Occipital lobe (tissue), 2 donors: ENCODE measurements around the gene TTC31. TPM values are rescaled to one million over a fixed set of nuclear protein-coding genes. Genes with fewer than 3 reads are reported as not detected.
"Not testable (repeated sequence)": the region's sequence is repeated elsewhere in the genome, so short reads cannot be mapped to it uniquely, and the experiment has no call there.

ENCODE experiments used
- DNase-seq: peaks from one replicate; lab custom pipeline; 2025; lab: John Stamatoyannopoulos, UW
- total RNA-seq: library from RNA; depleted of rRNA; stranded (reverse); fragments of >200 nt; gene quantifications from one replicate; pipeline ENCODE4 v1.2.3, GENCODE V29; 2014

The TTC31 gene
- total RNA-seq, 1 donor from 2014 or later = 5.9 TPM

DNA sequence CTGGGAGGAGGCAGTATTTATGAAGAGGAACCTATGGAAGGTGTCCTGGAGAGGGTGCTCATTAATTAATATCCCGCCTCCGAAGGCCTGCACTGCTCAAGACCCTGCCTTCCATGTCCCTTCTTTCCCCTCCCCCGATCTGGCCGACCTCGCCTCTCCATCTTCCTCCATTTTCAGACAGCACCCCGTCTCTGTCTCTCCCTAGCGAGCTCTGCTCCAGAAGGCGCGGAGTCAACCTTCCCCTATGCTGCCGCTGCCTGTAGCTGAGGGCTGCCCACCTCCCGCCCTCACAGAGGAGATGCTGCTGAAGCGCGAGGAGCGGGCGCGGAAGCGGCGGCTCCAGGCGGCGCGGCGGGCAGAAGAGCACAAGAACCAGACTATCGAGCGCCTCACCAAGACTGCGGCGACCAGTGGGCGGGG lies 25.7 kb upstream of the TTC31 start:
- DNase-seq = no peak

GRCh38 chr2:74457549-74458131 lies 25.2 kb upstream of the TTC31 start:
- no peak for DNase-seq

- peak; percentile 99 for DNase-seq
Measured at GRCh38 chr2:74458132-74458937, 24.5 kb upstream of the TTC31 start, which contains the start of gene WBP1. Gene WBP1, plus strand, starts transcription at chr2:74458438. Its CDS starts 165 bp downstream, at chr2:74458603.

GRCh38 chr2:74458938-74459363 lies 23.9 kb upstream of the TTC31 start:
- DNase-seq = no peak

GRCh38 chr2:74459503-74460118 lies 23.3 kb upstream of the TTC31 start:
- DNase-seq = not testable (repeated sequence)

- not testable (repeated sequence) for DNase-seq
Measured at GRCh38 chr2:74460187-74460586, 22.7 kb upstream of the TTC31 start.

GRCh38 chr2:74461187-74462053 lies 21.5 kb upstream of the TTC31 start:
- DNase-seq = no peak

DNA sequence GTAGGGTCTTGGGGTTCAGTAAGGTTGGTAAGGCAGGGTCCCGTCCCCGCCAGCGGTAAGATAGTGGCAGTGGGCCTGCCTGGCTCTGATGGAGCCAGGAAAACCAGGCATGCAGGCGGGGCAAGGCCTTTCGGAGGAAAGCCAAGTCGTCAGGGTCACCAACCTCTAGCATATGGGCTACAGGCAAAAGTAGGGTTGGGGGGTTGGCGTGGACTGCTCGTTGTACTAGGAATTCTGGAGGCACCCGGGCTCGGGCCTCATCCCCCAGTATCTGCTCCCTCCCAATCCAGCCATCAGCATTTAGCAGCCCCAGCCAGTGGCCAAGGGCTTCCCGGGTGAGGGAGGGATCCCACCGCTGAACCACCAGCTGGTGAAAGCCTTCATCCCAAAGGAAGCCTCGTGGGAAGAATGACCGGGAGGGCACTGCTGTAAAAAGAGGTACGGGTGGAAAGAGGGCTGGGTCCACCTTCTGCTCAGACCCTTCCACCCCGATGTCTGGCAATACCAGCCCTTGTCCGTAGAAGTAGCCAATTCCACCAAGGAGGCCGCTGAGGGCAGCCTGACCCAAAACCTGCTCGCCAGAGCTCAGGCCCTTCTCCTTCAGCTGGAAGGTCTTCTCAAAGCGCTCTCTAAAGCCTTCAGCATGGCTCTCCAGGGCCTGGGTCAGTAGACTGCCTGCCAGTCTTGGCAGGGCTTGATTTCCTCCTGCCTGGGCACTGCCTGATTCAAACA lies 20.7 kb upstream of the TTC31 start:
- DNase-seq = no peak

GRCh38 chr2:74462786-74463105 lies 20.1 kb upstream of the TTC31 start:
- DNase-seq = no peak

DNA sequence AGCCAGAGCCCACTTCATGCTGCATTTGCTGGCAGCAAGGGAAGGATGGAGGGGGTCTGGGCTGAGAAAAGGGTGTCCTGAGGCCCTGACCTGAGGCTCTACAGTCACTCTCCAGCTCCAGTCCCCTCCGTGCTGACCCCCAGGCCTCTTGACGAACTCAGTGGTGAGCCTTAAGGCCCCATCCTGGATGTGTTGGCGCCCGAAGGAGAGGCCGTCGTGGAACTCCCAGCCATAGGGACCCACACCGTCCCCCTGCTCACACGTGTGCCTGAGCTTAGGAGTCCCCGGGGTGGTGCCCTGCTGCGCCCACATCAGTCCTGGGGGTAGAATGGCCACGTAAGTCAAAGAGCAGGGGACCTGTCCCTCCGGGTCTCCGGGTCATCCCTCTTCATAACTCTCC lies 18.5 kb upstream of the TTC31 start:
- no peak for DNase-seq

DNA sequence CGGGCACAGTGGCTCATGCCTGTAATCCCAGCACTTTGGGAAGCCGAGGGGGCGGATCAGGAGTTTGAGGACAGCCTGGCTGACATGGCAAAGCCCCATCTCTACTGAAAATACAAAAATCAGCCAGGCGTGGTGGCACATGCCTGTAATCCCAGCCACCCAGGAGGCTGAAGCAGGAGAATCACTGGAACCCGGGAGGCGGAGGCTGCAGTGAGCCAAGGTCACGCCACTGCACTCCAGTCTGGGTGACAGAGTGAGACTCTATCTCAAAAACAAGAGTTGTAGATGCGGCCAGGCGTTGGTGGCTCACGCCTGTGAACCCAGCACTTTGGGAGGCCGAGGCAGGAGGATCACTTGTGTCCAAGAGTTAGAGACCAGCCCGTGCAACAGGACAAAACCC lies 12.1 kb upstream of the TTC31 start:
- DNase-seq = not testable (repeated sequence)

DNA sequence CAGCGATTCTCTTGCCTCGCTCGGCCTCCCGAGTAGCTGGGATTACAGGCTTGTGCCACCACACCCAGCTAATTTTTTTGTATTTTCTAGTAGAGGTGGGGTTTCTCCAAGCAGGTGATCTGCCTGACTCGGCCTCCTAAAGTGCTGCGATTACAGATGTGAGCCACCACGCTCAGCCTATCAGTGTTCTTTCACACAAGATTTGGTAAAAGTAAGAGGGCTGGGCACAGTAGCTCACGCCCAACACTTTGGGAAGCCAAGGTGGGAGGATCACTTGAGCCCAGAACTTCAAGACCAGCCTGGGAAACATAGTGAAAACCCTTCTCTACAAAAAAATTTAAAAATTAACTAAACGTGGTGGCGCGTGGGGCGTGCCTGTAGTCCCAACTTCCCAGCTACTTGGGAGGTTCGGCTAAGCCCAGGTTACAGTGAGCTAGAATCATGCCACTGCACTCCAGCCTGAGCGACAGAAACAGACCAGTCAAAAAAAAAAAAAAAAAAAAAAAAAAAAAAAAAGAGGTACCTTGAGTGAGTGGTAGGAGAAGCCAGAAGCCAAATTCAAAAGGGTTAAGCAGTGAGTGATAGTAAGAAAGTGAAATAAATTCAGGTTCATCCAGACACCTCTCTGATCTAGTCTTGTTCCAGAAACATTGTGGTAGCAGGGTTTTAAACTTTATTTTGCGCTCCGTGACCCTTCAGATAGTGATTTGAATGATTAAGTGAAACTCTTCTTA lies 11.4 kb upstream of the TTC31 start:
- DNase-seq = no peak

GRCh38 chr2:74472086-74472944 lies 10.6 kb upstream of the TTC31 start, which contains the start of gene MRPL53:
Gene MRPL53, minus strand, starts transcription at chr2:74472680. Its CDS starts 20 bp downstream, at chr2:74472660.
- peak; percentile 91 for DNase-seq

DNA sequence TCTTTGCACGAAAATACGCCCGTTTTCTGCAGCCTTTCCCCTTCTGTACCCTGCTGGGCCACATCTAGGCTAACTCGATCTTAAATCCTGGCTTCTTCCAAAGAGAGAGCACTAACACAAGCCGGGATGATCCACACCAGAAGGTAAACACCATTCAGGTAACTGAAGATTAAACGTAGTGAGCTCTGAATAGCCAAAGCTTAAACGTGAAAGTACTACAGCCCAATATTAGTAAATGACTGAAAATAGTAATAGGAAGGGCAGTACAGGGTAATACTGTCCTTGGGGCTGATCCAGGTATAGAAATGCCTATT lies 10.0 kb upstream of the TTC31 start:
- no peak for DNase-seq

DNA sequence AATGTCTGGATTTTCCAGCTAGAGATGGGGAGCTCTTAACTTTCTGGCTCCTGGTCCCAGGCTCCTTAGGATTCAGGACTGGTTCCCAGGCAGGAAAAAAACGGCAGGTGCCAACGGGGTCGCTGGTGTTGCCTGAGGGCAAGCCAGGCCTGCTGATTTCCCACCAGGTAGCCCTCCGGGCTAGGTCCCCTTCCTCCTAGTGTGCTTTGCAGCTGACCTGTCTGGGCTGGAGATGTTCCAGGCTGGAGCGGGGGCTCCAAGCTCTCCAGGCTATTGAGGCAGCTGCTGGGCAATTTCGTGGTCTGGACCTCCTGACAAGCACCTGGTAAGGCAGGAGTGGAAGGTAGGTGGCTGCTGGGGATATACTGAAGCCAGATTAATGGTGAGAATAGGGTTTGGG lies 8.4 kb upstream of the TTC31 start:
- no peak for DNase-seq

- no peak for DNase-seq
Measured at GRCh38 chr2:74474899-74475298, 8.0 kb upstream of the TTC31 start.

DNA sequence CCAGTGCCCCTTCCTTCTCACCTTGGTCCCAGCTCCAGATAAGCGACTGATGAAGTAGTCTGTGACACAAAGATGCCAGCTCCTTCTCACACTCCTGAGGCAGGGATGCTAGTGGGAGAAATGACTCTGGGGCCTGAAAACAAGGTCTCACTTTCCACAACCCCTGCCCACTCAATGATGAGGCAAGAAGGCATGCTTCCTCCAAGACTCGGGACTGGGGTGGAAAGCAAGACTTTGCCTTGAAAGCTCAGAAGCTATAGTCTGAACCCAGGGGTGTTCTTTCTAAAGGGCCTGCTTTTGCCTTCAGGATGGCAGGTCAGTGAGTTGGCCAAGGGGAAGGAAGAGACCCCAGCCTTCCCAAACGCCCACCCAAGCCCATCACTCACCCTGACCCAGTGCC lies 1.4 kb upstream of the TTC31 start:
- no peak for DNase-seq

DNA sequence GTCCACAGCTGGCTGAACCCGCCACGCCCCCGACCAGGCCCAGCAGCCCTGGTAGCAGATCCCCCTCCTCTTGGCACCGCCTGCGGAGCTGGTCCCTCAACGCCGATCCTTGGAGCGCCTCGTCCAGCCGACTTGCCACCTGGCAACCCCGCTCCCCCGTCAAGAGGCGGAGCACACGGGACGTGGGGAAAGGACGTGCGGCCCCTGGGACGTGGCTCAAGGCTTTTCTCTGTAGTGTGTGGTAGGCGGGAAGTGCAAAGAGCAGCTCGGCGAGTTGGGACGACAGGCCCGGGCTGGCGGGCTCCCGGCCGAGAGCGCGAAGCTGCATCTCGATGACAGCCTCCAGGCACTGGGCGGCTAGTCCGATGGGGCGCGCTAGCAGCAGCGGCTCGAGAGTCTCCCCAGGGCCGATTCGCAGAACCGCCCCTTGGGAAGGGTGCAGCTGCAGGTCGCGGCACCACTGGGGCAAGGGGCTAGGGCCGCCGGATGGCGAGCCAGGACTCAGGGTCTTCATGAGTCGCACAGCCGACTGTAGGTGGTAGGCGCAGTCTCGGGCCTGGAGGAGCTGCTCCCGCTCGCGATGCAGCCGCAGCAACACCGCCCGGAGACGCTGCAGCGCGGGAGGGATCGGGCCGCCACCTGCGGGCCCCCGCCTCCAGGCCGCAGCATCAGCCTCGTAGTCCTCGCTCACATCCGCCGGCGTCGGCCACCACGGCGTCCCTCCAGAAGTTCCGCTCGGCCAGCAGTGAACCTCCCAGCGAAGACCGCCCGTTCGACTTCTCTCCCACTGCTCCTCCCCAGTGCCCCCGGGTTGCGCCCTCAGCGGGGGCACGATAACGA lies 700 bp upstream of the TTC31 start:
- DNase-seq = peak; percentile 81
